GM12865 (cell line): ENCODE measurements around the gene SLC6A17.

Source experiments
- DNase-seq: peaks from one replicate; pipeline ENCODE4 v3.0.0; 2010; ENCODE audit warnings: low read depth
- H3K4me3 ChIP-seq: 2 replicates; pipeline ENCODE4 v1.5.1; 2011; ENCODE audit warnings: mild to moderate bottlenecking, low read depth, low read length, control low read depth
- CTCF ChIP-seq: IDR thresholded peaks from 2 replicates; pipeline ENCODE4 v1.5.1; 2011; ENCODE audit warnings: low read length, control low read depth, low read depth, inconsistent platforms; ENCODE audit not compliant: insufficient read depth; ENCODE audit errors: missing control alignments

Gene SLC6A17

GRCh38 chr1:110220324-110220723 lies 70.0 kb downstream of the SLC6A17 start:
- no peak for TF ChIP-seq CTCF
- no peak for DNase-seq
- H3K4me3 ChIP-seq = no peak overlapping the region

- no peak for TF ChIP-seq CTCF
- no peak overlapping the region for H3K4me3 ChIP-seq
- no peak for DNase-seq
These were observed 70.8 kb downstream of the SLC6A17 start for GRCh38 chr1:110221119-110221518.

- TF ChIP-seq CTCF = no peak
- no peak overlapping the region for H3K4me3 ChIP-seq
- DNase-seq = no peak
These were observed 72.8 kb downstream of the SLC6A17 start for GRCh38 chr1:110223127-110223526.

GRCh38 chr1:110223581-110223980 lies 73.3 kb downstream of the SLC6A17 start:
- no peak overlapping the region for H3K4me3 ChIP-seq
- TF ChIP-seq CTCF = no peak
- DNase-seq = no peak

GRCh38 chr1:110224240-110224995 lies 74.1 kb downstream of the SLC6A17 start:
- DNase-seq = no peak
- TF ChIP-seq CTCF = no peak
- H3K4me3 ChIP-seq = no peak overlapping the region

- no peak for TF ChIP-seq CTCF
- no peak for DNase-seq
- H3K4me3 ChIP-seq = no peak overlapping the region
These were observed 74.9 kb downstream of the SLC6A17 start for GRCh38 chr1:110225212-110225611.

- no peak overlapping the region for H3K4me3 ChIP-seq
- no peak for TF ChIP-seq CTCF
- no peak for DNase-seq
These were observed 75.6 kb downstream of the SLC6A17 start for GRCh38 chr1:110225756-110226404.
